IPS DF 19.7 (cell line): ENCODE measurements around the gene EYS.
"Not testable (repeated sequence)": the region's sequence is repeated elsewhere in the genome, so short reads cannot be mapped to it uniquely, and the experiment has no call there.

Experiments
- DNase-seq: peaks from one replicate; pipeline ENCODE4 v3.0.0-alpha.2; 2013; ENCODE audit warnings: low read depth, low spot score

The EYS gene

GRCh38 chr6:64062960-64063683 is 1643.9 kb downstream of the EYS start:
- no peak for DNase-seq

DNA sequence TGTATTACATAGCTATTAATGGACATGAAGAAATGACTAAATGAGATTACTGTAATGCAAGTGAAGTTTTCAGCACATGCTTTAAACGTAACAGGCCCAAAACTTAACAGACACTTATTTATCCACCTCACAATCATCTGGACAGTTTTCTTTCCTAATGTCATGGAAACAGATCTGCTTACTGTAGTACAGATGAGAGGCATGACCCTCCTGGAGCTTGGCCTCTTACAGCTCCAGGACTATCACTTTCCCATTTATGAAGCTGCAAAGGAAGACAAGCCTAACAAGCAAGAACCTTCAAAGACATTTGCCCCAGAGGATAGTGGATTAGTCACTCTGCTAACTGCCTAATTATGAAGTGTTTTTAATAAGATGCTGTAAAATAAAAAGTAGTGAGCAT is 1652.2 kb downstream of the EYS start:
- DNase-seq = no peak

- no peak for DNase-seq
These were observed 1656.4 kb downstream of the EYS start for GRCh38 chr6:64050590-64050989.

DNA sequence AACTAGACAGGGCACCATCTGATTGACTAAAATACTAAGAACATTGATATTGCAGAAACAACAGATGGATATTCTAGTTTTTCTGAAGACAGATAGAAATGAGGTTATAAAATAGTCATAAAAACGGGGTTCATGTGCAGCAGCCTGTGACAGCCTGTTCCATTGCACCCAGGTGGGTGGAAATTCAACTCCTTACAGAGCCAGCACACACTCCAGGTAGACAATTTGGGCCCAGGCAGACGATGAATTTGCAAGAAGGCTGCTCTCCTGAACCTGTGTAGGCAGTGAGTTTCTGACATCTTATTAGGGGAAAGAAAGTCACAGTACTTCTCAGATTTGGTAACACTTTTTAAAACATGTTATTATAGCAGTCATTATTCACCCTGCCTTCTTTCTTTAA is 1657.3 kb downstream of the EYS start:
- no peak for DNase-seq

GRCh38 chr6:64046746-64047208 is 1660.2 kb downstream of the EYS start:
- no peak for DNase-seq

DNA sequence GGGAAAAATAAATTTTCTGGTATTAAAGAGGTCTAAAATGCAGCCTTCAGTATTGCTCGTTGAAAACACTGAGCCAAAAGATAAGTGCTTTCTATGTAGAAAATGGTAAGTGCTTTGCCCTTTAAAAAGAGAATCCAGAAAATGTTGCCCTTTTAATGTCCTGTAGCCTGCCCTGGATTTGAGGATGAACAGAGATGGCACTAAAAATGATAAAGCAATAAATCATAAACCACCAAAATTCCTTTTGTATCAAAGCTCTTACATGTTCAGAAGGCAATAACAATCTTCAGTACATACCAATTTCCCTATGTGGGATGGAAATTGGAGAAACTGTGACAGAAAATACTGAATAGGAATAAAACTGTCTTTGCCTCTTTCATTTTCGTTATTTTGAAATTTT is 1665.7 kb downstream of the EYS start:
- DNase-seq = no peak

DNA sequence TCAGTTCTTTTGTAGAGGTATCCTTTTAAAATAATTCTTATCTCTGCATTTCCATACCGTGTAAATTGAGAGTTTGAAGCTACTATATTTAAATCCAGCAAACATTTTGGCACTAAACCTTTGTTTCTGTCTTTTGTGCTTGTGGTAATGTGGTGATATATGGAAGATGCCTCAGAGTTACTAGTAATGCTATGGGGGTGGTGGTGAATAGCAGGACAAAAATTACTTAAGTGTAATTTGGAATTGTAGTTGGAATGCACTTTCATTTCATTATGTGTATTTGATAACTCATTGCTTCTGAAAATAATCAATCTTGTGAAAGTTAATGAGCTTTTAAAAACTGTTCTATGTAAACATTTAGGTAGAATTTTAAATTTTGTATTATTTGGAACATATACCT is 1666.9 kb downstream of the EYS start:
- no peak for DNase-seq

DNA sequence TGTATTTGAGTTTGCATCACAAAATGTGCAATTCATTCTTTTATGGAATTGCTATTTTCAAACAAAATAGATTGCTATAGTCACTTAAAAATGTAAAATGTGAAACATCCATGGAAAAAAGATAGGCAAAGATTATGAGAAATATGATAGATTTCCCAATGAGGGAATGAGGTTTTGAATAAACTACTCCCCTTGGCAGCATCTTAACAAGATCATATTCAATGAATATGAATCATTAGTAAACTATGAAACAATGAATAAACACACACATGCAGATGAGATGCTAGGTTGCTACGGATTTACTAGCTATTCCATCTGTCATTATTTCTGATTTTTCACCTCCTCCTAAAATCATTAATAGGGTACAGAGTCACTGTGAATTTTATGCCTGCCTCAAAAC is 1669.6 kb downstream of the EYS start:
- DNase-seq = no peak

DNA sequence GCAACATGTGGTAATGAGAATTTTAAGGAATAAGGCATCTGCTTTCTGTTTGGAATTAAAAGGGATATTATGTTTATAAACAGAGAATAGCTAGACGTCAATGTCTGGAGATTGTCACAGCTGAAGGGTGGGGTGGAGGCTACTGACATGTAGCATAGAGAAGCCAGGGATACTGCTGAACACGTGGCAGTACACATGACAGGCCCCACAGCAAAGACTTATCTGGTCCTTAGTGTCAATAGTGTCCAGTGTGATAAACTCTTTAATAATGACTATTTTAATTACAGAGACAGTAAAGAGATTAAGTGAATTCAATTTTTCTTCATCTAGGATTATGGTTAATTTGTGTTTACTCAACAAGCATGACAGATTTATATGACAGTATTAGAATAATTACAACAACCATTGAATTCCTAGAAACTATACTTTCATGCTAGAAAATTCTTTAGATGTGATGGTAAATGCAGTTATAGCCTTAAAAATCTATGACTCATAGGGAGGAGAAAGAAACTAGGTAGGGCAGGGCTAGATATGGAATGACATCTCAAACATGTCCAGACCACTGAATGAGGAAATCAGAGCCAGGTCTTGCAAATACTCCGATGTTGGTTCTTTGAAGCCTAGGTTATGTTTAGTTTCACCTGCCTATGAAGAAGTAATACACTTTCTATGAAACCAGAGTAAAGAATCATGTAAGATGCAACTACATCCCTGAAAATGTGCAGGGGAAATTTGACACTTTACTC is 1671.9 kb downstream of the EYS start:
- DNase-seq = no peak

GRCh38 chr6:64034291-64034690 is 1672.7 kb downstream of the EYS start:
- no peak for DNase-seq

DNA sequence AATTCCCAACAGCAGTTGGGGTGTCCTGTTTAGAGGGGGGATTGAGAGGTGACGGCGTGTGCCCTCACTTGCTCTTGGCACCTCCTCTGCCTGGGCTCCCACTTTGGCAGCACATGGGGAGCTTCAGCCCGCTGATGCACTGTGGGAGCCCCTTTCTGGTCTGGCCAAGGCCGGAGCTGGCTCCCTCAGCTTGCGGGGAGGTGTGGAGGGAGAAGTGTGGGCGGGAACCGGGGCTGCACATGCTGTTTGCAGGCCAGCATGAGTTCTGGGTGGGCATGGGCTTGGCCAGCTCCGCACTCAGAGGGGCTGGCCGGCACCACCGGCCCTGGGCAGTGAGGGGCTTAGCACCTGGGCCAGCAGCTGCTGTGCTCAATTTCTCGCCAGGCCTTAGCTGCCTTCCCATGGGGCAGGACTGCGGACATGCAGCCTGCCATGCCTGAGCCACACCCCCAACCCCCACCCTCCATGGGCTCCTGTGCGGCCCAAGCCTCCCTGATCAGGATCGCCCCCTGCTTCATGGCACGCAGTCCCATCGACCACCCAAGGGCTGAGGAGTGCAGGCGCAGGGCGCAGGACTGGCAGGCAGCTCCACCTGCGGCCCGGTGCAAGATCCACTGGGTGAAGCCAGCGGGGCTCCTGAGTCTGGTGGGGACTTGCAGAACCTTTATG is 1675.9 kb downstream of the EYS start:
- DNase-seq = not testable (repeated sequence)

DNA sequence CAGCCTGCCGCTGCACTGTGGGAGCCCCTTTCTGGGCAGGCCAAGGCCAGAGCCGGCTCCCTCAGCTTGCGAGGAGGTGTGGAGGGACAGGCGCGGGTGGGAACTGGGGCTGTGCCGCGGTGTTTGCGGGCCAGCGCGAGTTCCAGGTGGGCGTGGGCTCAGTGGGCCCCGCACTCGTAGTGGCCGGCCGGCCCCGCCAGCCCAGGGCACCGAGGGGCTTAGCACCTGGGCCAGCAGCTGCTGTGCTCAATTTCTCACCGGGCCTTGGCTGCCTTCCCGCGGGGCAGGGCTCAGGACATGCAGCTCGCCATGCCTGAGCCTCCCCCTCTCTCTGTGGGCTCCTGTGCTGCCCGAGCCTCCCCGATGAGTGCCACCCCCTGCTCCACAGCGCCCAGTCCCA is 1683.3 kb downstream of the EYS start:
- DNase-seq = no peak

GRCh38 chr6:64014595-64014994 is 1692.4 kb downstream of the EYS start:
- no peak for DNase-seq

GRCh38 chr6:64013011-64013410 is 1694.0 kb downstream of the EYS start:
- no peak for DNase-seq

DNA sequence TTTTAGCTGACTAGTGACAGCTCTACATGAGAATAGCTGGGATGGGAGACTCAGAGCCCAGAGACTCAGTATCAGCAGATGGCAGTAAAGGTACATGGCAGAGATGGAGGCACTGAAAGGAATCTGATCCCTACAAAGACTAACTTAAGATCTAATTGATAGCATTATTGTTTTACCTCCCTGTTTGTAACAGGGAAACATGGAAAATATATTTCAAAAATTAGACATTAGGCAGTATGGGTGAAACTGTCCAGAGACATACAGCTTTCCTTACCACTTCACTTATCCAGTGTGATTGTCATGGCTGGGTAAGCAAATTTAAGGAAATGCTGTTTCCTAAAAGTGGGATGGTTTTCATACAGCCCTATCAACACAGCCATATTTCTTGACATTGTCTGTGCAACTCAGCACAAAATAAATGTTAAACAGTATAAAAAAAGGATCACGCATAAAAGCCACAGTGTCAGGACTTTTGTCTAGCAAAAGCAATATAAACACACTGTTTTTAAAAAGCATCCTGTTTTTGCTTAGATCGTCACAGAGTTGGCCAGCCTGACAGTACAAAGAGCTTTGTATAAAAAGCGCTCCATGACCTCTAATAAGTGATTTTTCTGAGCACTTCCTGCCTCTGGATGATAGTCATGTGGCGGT is 1694.5 kb downstream of the EYS start:
- DNase-seq = no peak

DNA sequence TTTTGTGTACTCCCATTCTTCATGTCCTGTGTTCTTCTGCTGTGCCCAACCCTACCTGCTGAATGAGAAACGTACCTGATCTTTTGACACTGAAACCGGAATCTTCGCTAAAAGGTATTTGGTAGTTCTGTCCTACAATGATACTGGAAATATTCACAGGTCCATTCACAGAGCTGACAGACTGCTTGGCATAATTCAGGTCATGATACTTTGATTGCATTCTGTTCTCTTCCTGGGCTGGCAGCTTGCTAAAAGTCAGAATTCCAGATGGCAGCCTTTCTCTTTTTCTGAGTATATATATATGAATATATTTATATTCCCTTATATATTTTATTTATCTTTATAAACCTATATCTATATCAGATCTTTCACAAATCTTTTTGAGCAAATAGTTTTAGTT is 1696.4 kb downstream of the EYS start:
- no peak for DNase-seq

DNA sequence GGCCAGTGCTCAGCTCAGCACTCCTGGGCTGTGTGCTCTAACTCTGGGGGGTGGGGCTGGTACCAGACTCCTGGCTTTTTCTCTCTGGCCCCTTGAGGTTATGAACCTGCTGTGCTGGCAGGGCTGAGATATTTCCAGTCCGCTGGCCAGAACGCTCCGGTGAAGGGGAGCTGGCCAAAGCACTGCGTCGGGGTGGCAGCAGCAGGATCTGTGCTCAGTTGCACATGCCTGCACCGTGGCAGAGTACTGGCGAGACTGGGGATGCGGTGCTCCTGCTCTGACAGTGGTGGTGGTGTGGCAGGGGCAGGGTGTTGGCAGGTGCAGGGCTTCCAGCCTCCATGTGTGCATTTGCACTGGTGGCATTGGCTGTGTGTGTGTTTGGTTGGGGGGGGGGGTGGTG is 1697.0 kb downstream of the EYS start:
- DNase-seq = no peak

- no peak for DNase-seq
These were observed 1700.8 kb downstream of the EYS start for GRCh38 chr6:64006246-64006645.

- DNase-seq = no peak
These were observed 1706.1 kb downstream of the EYS start for GRCh38 chr6:64000818-64001491.

- no peak for DNase-seq
These were observed 1707.4 kb downstream of the EYS start for GRCh38 chr6:63999613-64000012.

DNA sequence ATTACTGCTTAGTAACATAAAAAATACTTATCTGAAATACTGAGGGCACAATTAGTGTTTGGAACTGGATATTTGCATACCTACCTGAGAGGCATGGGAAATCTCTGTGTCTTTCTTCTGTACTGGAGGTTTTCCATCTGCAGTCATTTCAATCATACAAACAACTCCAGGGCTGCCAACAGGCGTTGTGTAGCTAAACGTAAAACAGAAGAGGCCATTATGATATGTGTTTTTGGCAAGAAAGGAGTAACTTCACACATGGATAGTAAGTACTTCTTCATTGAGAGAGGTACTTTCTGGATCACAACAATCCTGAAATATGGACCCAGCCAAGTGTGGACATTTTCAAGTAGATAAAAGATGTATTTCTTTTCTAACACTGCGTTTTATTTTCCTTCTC is 1708.0 kb downstream of the EYS start:
- DNase-seq = no peak

GRCh38 chr6:63997734-63998133 is 1709.3 kb downstream of the EYS start:
- DNase-seq = no peak
